ENCODE measurements around the gene CENPX.

The CENPX gene

DNA sequence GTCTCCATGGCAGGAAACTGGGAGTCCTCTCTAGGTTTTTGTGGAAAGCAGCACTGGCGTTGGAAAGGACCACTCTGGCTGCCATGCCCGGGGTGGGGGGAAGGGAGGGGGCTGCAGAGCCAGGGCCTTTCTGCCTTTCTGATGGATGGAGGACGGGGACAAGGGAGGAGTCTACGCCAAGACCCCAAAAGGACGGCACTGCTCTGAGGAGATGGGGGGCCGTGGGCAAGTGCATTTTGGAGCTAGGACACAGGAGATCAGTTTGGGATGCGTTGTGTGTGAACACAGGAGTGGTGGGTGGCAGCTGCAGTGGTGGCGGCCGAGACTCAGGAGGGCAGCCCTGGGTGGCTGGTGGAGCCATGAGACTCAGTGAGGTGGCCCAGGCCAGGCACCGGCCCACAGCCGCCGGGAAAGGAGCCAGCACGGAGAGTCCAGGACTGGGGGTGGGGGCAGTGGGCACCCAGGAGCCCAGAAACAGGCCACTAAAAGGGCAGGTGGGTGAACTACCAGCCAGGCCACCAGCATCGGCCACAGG is 2.0 kb downstream of the CENPX start:
- Histone ChIP-seq H3K4me3 (ENCODE audit: low read length) (peak overlapping the region; percentile 91), H3F3A (ENCODE audit: control insufficient read depth, insufficient read depth) (peaks cover 3% of the 10 kb centered on the region; the same call in 1 of the 2 replicates), H3K4me1 (ENCODE audit: control insufficient read depth, low read length) (peaks cover 31% of the 10 kb centered on the region), H3K27ac (ENCODE audit: low read depth, low read length) (no peak overlapping the region), H3K9me2 (replicated peaks; ENCODE audit: control insufficient read depth, low read length) (no peaks in the 10 kb centered on the region), H3K4me2 (ENCODE audit: low read length) (peak overlapping the region; percentile 89), H3K79me2 (ENCODE audit: control insufficient read depth, low read length) (peaks cover 35% of the 10 kb centered on the region), H3K27me3 (ENCODE audit: control insufficient read depth, low read length) (no peaks in the 10 kb centered on the region), H4K20me1 (ENCODE audit: control insufficient read depth, insufficient read depth, low read depth, low read length) (peaks cover 8% of the 10 kb centered on the region; the same call in 1 of the 2 replicates), H3K9me3 (ENCODE audit: control insufficient read depth, insufficient read depth, low read length) (no peaks in the 10 kb centered on the region), H3K36me3 (ENCODE audit: control insufficient read depth, low read length) (peaks cover 7% of the 10 kb centered on the region)
- no peak for TF ChIP-seq EZH2phosphoT487 (IDR thresholded peaks at IDR 0.05; ENCODE audit: borderline replicate concordance, low read length)
- TF ChIP-seq, protein P1, sequence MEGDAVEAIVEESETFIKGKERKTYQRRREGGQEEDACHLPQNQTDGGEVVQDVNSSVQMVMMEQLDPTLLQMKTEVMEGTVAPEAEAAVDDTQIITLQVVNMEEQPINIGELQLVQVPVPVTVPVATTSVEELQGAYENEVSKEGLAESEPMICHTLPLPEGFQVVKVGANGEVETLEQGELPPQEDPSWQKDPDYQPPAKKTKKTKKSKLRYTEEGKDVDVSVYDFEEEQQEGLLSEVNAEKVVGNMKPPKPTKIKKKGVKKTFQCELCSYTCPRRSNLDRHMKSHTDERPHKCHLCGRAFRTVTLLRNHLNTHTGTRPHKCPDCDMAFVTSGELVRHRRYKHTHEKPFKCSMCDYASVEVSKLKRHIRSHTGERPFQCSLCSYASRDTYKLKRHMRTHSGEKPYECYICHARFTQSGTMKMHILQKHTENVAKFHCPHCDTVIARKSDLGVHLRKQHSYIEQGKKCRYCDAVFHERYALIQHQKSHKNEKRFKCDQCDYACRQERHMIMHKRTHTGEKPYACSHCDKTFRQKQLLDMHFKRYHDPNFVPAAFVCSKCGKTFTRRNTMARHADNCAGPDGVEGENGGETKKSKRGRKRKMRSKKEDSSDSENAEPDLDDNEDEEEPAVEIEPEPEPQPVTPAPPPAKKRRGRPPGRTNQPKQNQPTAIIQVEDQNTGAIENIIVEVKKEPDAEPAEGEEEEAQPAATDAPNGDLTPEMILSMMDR (IDR thresholded peaks at IDR 0.05; ENCODE audit: low read depth, low read length, poor library complexity, severe bottlenecking): no peak

DNA sequence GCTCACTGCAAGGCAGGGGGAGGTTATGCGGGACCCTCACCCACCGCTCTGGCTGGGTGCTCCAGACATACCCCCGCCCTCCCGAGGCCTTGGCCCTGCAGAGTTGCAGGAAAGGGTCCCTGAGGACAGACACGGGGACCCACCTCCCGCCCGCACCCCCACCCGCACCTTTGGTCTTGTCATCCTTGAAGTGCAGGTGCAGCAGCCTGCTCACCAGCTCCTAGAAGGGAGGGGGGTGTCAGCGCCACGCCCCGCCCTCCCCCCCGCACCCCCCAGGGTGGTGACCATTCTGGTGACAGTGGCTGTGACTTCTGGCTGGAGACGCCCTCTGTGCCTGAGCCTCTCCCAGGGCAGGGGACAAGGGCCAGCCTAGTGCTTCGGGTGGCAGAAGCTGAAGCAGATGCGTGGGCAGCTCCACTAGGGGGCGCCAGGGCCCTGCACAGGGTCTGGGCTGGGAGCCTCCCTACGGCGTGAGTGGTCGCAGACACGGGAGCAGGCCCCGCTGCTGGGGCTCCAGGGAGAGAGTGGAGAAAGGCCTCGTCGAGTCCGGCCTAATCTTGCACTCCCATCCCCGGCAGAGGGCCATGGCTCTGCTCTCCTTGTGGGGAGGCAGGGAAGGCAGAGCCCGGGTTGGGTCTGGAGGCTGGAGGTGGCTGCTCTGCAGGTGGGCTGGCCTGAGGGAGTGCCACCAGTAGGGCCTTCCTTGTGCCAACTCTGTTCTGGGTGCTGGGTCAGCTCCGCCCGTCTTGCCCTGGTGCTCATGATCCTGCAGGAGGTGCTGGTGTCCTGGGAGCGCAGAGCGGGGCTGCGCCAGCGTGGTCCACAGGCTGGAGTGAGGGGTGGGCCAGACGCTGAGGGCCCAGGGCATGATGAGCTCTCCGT is 2.7 kb downstream of the CENPX start:
- Histone ChIP-seq H3K4me2 (ENCODE audit: low read length) (peak overlapping the region; percentile 27), H3K4me3 (ENCODE audit: low read length) (no peak overlapping the region)
- TF ChIP-seq, protein P1 (IDR thresholded peaks at IDR 0.05; ENCODE audit: low read depth, low read length, poor library complexity, severe bottlenecking): peak; percentile 92
- TF ChIP-seq EZH2phosphoT487 (IDR thresholded peaks at IDR 0.05; ENCODE audit: borderline replicate concordance, low read length): no peak

DNA sequence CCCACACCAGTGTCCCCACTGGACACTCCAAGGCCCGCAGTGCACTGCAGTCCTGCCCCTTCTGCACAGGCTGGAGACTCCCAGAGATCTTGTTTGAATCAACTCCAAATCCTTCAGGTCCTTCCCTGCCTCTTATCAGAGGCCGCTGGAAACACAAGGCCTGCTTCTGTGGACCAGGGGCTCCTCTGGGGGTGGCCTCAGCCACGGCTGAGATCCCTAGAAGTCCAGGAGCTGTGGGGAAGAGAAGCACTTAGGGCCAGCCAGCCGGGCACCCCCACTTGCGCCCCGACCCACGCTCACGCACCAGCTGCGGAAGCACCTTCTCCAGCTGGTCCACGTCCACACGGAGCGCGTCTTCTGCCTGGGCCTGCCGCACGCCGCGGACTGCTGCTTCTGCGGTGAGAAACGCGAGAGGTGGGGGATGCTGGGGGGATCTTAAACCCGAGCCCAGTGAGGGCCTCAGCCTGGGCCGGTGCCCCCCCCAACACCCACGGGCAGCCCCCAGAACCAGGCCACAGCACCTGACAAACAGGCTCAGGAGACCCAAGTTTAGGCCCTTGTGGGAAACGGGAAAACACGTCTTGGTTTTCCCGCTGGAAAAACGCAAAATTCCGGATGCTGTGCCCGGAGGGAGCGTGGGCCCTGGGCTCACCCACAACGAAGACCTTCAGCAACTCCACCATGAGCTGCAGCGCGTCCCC is 3.5 kb downstream of the CENPX start:
- H3K9me3 ChIP-seq (ENCODE audit: control insufficient read depth, insufficient read depth, low read length): no peaks in the 10 kb centered on the region
- peaks cover 30% of the 10 kb centered on the region for H3K79me2 ChIP-seq (ENCODE audit: control insufficient read depth, low read length)
- H3K4me3 ChIP-seq (ENCODE audit: low read length): no peak overlapping the region
- peaks cover 8% of the 10 kb centered on the region; the same call in 1 of the 2 replicates for H4K20me1 ChIP-seq (ENCODE audit: control insufficient read depth, insufficient read depth, low read depth, low read length)
- TF ChIP-seq EZH2phosphoT487 (IDR thresholded peaks at IDR 0.05; ENCODE audit: borderline replicate concordance, low read length): no peak
- TF ChIP-seq, protein P1 (IDR thresholded peaks at IDR 0.05; ENCODE audit: low read depth, low read length, poor library complexity, severe bottlenecking): no peak
- H3K4me2 ChIP-seq (ENCODE audit: low read length): no peak overlapping the region
- peaks cover 27% of the 10 kb centered on the region for H3K4me1 ChIP-seq (ENCODE audit: control insufficient read depth, low read length)
- H3F3A ChIP-seq (ENCODE audit: control insufficient read depth, insufficient read depth): peaks cover 3% of the 10 kb centered on the region; the same call in 1 of the 2 replicates
- no peaks in the 10 kb centered on the region for H3K9me2 ChIP-seq (replicated peaks; ENCODE audit: control insufficient read depth, low read length)
- H3K27ac ChIP-seq (ENCODE audit: low read depth, low read length): no peak overlapping the region
- peaks cover 7% of the 10 kb centered on the region for H3K36me3 ChIP-seq (ENCODE audit: control insufficient read depth, low read length)
- no peaks in the 10 kb centered on the region for H3K27me3 ChIP-seq (ENCODE audit: control insufficient read depth, low read length)

More for the DNA sequence above, 2.7 kb downstream of the CENPX start:
- Histone ChIP-seq H3K4me1 (ENCODE audit: control insufficient read depth, low read length) (peaks cover 31% of the 10 kb centered on the region), H3K27me3 (ENCODE audit: control insufficient read depth, low read length) (no peaks in the 10 kb centered on the region), H3K9me3 (ENCODE audit: control insufficient read depth, insufficient read depth, low read length) (no peaks in the 10 kb centered on the region), H4K20me1 (ENCODE audit: control insufficient read depth, insufficient read depth, low read depth, low read length) (peaks cover 8% of the 10 kb centered on the region; the same call in 1 of the 2 replicates), H3K36me3 (ENCODE audit: control insufficient read depth, low read length) (peaks cover 7% of the 10 kb centered on the region), H3K27ac (ENCODE audit: low read depth, low read length) (no peak overlapping the region), H3K9me2 (replicated peaks; ENCODE audit: control insufficient read depth, low read length) (no peaks in the 10 kb centered on the region), H3K79me2 (ENCODE audit: control insufficient read depth, low read length) (peaks cover 35% of the 10 kb centered on the region), H3F3A (ENCODE audit: control insufficient read depth, insufficient read depth) (peaks cover 3% of the 10 kb centered on the region; the same call in 1 of the 2 replicates)

Measured in DOHH2 (cell line).